Activated CD4-positive, alpha-beta memory T cell treated with anti-CD3 and anti-CD28 coated beads, Interleukin-2, amount 10 ng/mL, durations not matched to agents 7 days and 5 days (primary cell): ENCODE results near the gene FAN1. TPM values are rescaled to one million over a fixed set of nuclear protein-coding genes. Genes with fewer than 3 reads are reported as not detected.

Source experiments
- CTCF ChIA-PET: fragments of 350-600 bp; sonication (Branson Sonifier 250); formaldehyde crosslinking; loops from one replicate; lab custom pipeline; 2021; ENCODE audit warnings: antibody characterized with exemption, inconsistent platforms; lab: Charles Lee
- POLR2A ChIA-PET: fragments of 350-600 bp; sonication (Branson Sonifier 250); formaldehyde crosslinking; loops from one replicate; lab custom pipeline; 2021; ENCODE audit warnings: antibody characterized with exemption; lab: Charles Lee
- DNase-seq: peaks from one replicate; pipeline ENCODE4 v3.0.0-alpha.2; 2020
- H3K27ac Mint-ChIP-seq: one replicate; pipeline ENCODE4 v1.8.0; 2021; ENCODE audit warnings: mild to moderate bottlenecking, mixed read lengths
- H3K27me3 Mint-ChIP-seq: one replicate; pipeline ENCODE4 v1.8.0; 2021; ENCODE audit warnings: mixed read lengths
- H3K36me3 Mint-ChIP-seq: one replicate; pipeline ENCODE4 v1.8.0; 2021; ENCODE audit warnings: low read depth, mixed read lengths
- H3K4me1 Mint-ChIP-seq: one replicate; pipeline ENCODE4 v1.8.0; 2021; ENCODE audit warnings: mixed read lengths
- H3K4me3 Mint-ChIP-seq: one replicate; pipeline ENCODE4 v1.8.0; 2021; ENCODE audit warnings: mild to moderate bottlenecking, mixed read lengths
- H3K9me3 Mint-ChIP-seq: one replicate; pipeline ENCODE4 v1.8.0; 2021; ENCODE audit warnings: mixed read lengths
- total RNA-seq, 2 experiments: library from RNA; stranded (reverse); gene quantifications; one replicate each; pipeline ENCODE4 v1.2.3, GENCODE V29; 2021

Gene FAN1
- total RNA-seq, 2 experiments from 2014 or later, result 10.1 to 10.4 TPM

GRCh38 chr15:30896211-30896606 lies 7.5 kb upstream of the FAN1 start:
- Mint-ChIP-seq H3K27me3 (peaks cover 10% of the 10 kb centered on the region), H3K36me3 (no peaks in the 10 kb centered on the region), H3K9me3 (no peaks in the 10 kb centered on the region), H3K4me3 (no peak overlapping the region), H3K27ac (no peak overlapping the region), H3K4me1 (peaks cover 5% of the 10 kb centered on the region)
- POLR2A ChIA-PET, result no interaction called here
- CTCF ChIA-PET, result no interaction called here
- DNase-seq, result no peak

GRCh38 chr15:30901889-30902288 lies 1.8 kb upstream of the FAN1 start:
- H3K9me3 Mint-ChIP-seq, result no peaks in the 10 kb centered on the region
- no peak for DNase-seq
- CTCF ChIA-PET, result no interaction called here

GRCh38 chr15:30904812-30905211 lies 1.1 kb downstream of the FAN1 start:
- Mint-ChIP-seq H3K27me3 (peaks cover 11% of the 10 kb centered on the region), H3K4me3 (peak overlapping the region; percentile 24), H3K4me1 (peaks cover 24% of the 10 kb centered on the region), H3K27ac (no peak overlapping the region), H3K9me3 (no peaks in the 10 kb centered on the region), H3K36me3 (peaks cover 11% of the 10 kb centered on the region)
- no peak for DNase-seq
- POLR2A ChIA-PET, result no interaction called here
- CTCF ChIA-PET, result interaction anchor here (0.7 to 2.9 kb wide), 2 partner anchors 28 to 224 kb away, joined by 3 to 16 read pairs; no protein-coding TSS in a partner anchor

More at GRCh38 chr15:30901889-30902288, 1.8 kb upstream of the FAN1 start:
- H3K36me3 Mint-ChIP-seq, result no peaks in the 10 kb centered on the region
- no peak overlapping the region for H3K27ac Mint-ChIP-seq
- H3K4me3 Mint-ChIP-seq, result no peak overlapping the region
- POLR2A ChIA-PET, result no interaction called here
- peaks cover 23% of the 10 kb centered on the region for H3K4me1 Mint-ChIP-seq
- peaks cover 13% of the 10 kb centered on the region for H3K27me3 Mint-ChIP-seq

GRCh38 chr15:30905821-30906220 lies 2.1 kb downstream of the FAN1 start:
- Mint-ChIP-seq H3K27me3 (peaks cover 11% of the 10 kb centered on the region), H3K27ac (no peak overlapping the region), H3K9me3 (no peaks in the 10 kb centered on the region), H3K36me3 (peaks cover 14% of the 10 kb centered on the region), H3K4me1 (peaks cover 24% of the 10 kb centered on the region), H3K4me3 (no peak overlapping the region)
- CTCF ChIA-PET, result no interaction called here
- POLR2A ChIA-PET, result no interaction called here
- DNase-seq, result no peak

- Mint-ChIP-seq H3K27me3 (peaks cover 7% of the 10 kb centered on the region), H3K4me3 (no peak overlapping the region), H3K4me1 (peaks cover 24% of the 10 kb centered on the region), H3K27ac (no peak overlapping the region), H3K36me3 (peaks cover 14% of the 10 kb centered on the region), H3K9me3 (no peaks in the 10 kb centered on the region)
- ChIA-PET POLR2A (no interaction called here), CTCF (no interaction called here)
- no peak for DNase-seq
These were observed 2.7 kb downstream of the FAN1 start for GRCh38 chr15:30906366-30906765.

- no peak for DNase-seq
- POLR2A ChIA-PET, result no interaction called here
- Mint-ChIP-seq H3K4me3 (no peak overlapping the region), H3K27ac (no peak overlapping the region), H3K36me3 (peaks cover 33% of the 10 kb centered on the region), H3K4me1 (peaks cover 2% of the 10 kb centered on the region), H3K9me3 (no peaks in the 10 kb centered on the region), H3K27me3 (no peaks in the 10 kb centered on the region)
- CTCF ChIA-PET, result no interaction called here
These were observed 10.0 kb downstream of the FAN1 start for GRCh38 chr15:30913761-30914160.

GRCh38 chr15:30917013-30917412 lies 13.3 kb downstream of the FAN1 start:
- no peaks in the 10 kb centered on the region for H3K4me1 Mint-ChIP-seq
- no peak overlapping the region for H3K4me3 Mint-ChIP-seq
- CTCF ChIA-PET, result interaction anchor here (0.5 to 1.0 kb wide), 2 partner anchors 204 to 212 kb away, joined by 3 to 4 read pairs; no protein-coding TSS in a partner anchor
- POLR2A ChIA-PET, result no interaction called here
- H3K27me3 Mint-ChIP-seq, result no peaks in the 10 kb centered on the region
- H3K27ac Mint-ChIP-seq, result no peak overlapping the region
- no peak for DNase-seq
- peaks cover 24% of the 10 kb centered on the region for H3K36me3 Mint-ChIP-seq
- H3K9me3 Mint-ChIP-seq, result no peaks in the 10 kb centered on the region

- peaks cover 28% of the 10 kb centered on the region for H3K36me3 Mint-ChIP-seq
- H3K27me3 Mint-ChIP-seq, result no peaks in the 10 kb centered on the region
- H3K9me3 Mint-ChIP-seq, result no peaks in the 10 kb centered on the region
- ChIA-PET POLR2A (no interaction called here), CTCF (interaction anchor here (1.0 kb wide), 1 partner anchor 211 kb away, joined by 4 read pairs; no protein-coding TSS in a partner anchor)
- H3K27ac Mint-ChIP-seq, result no peak overlapping the region
- H3K4me1 Mint-ChIP-seq, result no peaks in the 10 kb centered on the region
- DNase-seq, result no peak
- no peak overlapping the region for H3K4me3 Mint-ChIP-seq
These were observed 14.0 kb downstream of the FAN1 start for GRCh38 chr15:30917675-30918074.

GRCh38 chr15:30918366-30918765 lies 14.7 kb downstream of the FAN1 start:
- POLR2A ChIA-PET, result no interaction called here
- no peak overlapping the region for H3K4me3 Mint-ChIP-seq
- no peaks in the 10 kb centered on the region for H3K4me1 Mint-ChIP-seq
- no peak overlapping the region for H3K27ac Mint-ChIP-seq
- CTCF ChIA-PET, result no interaction called here
- DNase-seq, result no peak
- no peaks in the 10 kb centered on the region for H3K27me3 Mint-ChIP-seq
- H3K36me3 Mint-ChIP-seq, result peaks cover 28% of the 10 kb centered on the region
- H3K9me3 Mint-ChIP-seq, result no peaks in the 10 kb centered on the region

GRCh38 chr15:30919877-30920550 lies 16.3 kb downstream of the FAN1 start:
- Mint-ChIP-seq H3K4me3 (no peak overlapping the region), H3K9me3 (no peaks in the 10 kb centered on the region), H3K4me1 (no peaks in the 10 kb centered on the region), H3K36me3 (peaks cover 29% of the 10 kb centered on the region), H3K27ac (no peak overlapping the region), H3K27me3 (no peaks in the 10 kb centered on the region)
- POLR2A ChIA-PET, result no interaction called here
- DNase-seq, result no peak
- CTCF ChIA-PET, result no interaction called here

GRCh38 chr15:30921106-30921505 lies 17.4 kb downstream of the FAN1 start:
- H3K36me3 Mint-ChIP-seq, result peaks cover 25% of the 10 kb centered on the region
- CTCF ChIA-PET, result no interaction called here
- POLR2A ChIA-PET, result no interaction called here
- DNase-seq, result no peak
- no peaks in the 10 kb centered on the region for H3K4me1 Mint-ChIP-seq
- no peak overlapping the region for H3K27ac Mint-ChIP-seq
- H3K4me3 Mint-ChIP-seq, result no peak overlapping the region
- H3K27me3 Mint-ChIP-seq, result no peaks in the 10 kb centered on the region
- H3K9me3 Mint-ChIP-seq, result no peaks in the 10 kb centered on the region

GRCh38 chr15:30921781-30922479 lies 18.2 kb downstream of the FAN1 start:
- ChIA-PET CTCF (no interaction called here), POLR2A (no interaction called here)
- no peaks in the 10 kb centered on the region for H3K27me3 Mint-ChIP-seq
- peaks cover 22% of the 10 kb centered on the region for H3K36me3 Mint-ChIP-seq
- DNase-seq, result no peak
- no peaks in the 10 kb centered on the region for H3K4me1 Mint-ChIP-seq
- H3K4me3 Mint-ChIP-seq, result no peak overlapping the region
- H3K9me3 Mint-ChIP-seq, result no peaks in the 10 kb centered on the region
- H3K27ac Mint-ChIP-seq, result no peak overlapping the region

- Mint-ChIP-seq H3K4me1 (no peaks in the 10 kb centered on the region), H3K27me3 (no peaks in the 10 kb centered on the region), H3K4me3 (no peak overlapping the region), H3K36me3 (peaks cover 19% of the 10 kb centered on the region), H3K9me3 (no peaks in the 10 kb centered on the region), H3K27ac (no peak overlapping the region)
- DNase-seq, result no peak
- ChIA-PET CTCF (no interaction called here), POLR2A (no interaction called here)
These were observed 19.0 kb downstream of the FAN1 start for GRCh38 chr15:30922480-30923311.
